ENCODE results near the gene PTPRA.

PTPRA gene

GRCh38 chr20:2858591-2858990 is 14.7 kb upstream of the PTPRA start:
- no peak for DNase-seq (ENCODE audit: low spot score)

DNA sequence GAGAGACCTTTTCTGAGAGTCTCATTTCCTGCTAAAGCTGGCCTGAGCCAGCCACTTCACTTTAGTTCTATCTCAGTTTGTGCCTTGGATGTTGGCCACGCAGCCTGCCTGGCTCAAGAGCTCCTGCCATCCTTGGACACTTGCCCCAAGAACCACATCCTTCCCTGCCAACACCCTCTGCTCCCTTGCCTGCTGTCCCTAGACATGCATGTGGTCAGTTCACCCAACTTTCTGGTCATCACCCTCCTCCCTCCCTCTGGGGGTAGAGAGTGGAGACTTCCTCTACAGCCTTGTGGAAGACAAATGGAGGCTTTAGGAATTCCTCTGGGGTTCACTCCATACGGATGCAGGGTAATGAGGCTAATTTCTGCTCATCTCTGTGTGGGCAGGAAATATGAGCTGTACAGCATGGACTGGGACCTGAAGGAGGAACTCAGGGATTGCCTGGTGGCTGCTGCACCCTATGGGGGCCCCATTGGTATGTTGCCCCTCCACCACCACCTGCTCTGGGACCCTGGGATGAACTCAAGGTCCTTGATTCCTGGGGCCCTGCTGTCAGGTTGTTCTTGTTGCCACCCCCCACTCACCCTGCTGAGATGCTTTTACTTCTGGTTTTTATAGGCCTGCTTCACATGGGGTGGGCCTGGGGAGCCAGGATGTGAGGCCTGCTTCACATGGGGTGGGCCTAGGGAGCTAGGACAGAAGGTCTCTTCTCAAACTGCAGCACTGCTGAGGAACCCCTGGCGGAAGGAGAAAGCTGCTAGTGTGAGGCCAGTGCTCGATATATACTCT is 13.8 kb upstream of the PTPRA start:
- no peak for DNase-seq (ENCODE audit: low spot score)

- no peak for DNase-seq (ENCODE audit: low spot score)
Measured at GRCh38 chr20:2864626-2865025, 8.7 kb upstream of the PTPRA start.

- no peak for DNase-seq (ENCODE audit: low spot score)
Measured at GRCh38 chr20:2865101-2865500, 8.2 kb upstream of the PTPRA start.

DNA sequence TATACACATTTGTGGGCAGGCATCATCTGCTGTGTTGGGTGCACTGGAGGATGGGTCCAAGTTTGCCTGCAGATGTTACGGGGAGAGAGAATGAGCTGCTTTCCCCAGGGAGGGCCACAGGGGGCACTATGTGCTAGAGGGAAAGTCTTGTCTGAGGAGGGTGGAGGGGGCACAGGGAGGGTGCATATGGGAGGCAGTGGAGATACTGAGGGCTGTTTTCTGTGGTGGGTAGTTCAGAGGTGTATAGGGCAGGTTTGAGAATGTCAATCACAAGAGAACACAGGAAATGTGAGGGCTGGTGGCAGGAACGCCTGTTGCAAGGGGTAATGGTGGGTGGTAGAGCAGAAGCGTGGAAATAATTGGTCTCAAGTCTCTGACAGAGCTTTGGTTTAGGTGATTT is 7.7 kb upstream of the PTPRA start:
- DNase-seq (ENCODE audit: low spot score), result no peak

DNA sequence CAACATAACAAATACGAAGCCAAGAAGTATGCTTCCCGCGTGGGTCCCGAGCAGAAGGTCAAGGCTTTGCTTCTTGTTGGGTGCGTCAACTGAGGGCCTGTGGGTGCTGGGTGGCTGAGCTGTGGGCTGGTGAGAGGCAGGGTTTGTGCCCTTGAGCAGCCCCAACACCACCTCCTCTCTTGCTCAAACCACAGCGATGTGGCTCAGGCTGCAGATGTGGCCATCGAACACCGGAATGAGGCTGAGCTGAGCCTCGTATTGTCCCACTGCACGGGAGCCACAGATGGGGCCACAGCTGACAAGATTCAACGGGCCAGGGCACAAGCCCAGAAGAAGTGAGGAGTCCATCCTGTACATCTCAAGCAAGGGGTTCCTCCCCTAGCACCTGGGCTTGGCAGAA is 7.0 kb upstream of the PTPRA start:
- DNase-seq (ENCODE audit: low spot score), result no peak

DNA sequence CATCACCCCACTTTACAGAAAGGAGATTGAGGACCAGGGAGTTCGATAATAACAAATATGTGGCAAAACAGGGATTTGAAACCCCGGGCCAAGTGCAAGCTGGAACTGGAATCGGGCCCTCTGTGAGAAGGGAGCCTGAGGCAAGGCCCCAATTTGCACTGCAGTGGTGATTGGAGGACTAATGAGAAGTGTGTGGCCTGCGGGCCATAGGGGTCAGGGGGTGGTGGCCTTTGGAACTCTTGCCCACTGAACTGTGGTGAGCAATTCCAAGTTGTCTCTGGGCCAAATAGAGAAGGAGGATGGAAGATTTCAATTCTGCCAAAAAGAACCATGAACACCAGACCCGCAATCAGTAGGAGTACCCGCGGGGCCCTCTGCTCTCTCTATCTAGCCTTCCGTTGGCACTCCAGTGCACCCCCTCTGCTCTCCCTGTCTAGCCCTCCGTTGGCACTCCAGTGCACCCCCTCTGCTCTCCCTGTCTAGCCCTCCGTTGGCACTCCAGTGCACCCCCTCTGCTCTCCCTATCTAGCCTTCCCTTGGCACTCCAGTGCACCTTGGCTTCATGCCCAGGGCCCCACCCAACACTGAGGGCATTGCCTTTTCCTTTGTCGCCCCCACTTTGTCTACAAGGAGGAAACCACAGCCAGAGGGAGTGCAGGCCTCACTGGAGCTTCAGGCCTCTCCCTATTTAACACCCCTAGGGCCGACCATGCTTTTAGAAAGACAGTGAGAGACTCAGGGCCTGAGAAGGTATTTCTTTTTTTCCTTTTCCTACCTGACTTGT is 6.0 kb upstream of the PTPRA start:
- DNase-seq (ENCODE audit: low spot score), result no peak

GRCh38 chr20:2869381-2869780 is 3.9 kb upstream of the PTPRA start:
- DNase-seq (ENCODE audit: low spot score), result no peak

DNA sequence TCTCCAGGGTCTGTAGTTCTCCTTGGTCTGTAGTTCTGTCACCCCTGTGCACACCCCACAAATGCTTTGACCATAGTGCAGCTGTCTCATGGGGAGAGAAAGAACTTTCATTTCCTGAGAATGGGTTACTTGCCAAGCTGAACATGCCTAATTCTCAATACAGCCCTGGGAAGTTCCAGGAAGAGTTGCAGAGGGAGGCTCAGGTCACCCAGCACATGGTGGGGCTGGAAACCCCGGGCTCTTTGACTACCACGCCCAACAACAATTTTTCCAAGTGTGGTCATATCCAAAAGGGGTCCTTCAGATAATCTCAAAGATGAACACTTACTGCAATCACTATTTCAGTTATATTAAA is 2.2 kb upstream of the PTPRA start:
- no peak for DNase-seq (ENCODE audit: low spot score)

GRCh38 chr20:2871661-2872458 is 1.4 kb upstream of the PTPRA start:
- no peak for DNase-seq (ENCODE audit: low spot score)

- DNase-seq (ENCODE audit: low spot score), result no peak
Measured at GRCh38 chr20:2872459-2873009, 747 bp upstream of the PTPRA start.

GRCh38 chr20:2873747-2874041 is 413 bp downstream of the PTPRA start:
- peak; percentile 87 for DNase-seq (ENCODE audit: low spot score)

DNA sequence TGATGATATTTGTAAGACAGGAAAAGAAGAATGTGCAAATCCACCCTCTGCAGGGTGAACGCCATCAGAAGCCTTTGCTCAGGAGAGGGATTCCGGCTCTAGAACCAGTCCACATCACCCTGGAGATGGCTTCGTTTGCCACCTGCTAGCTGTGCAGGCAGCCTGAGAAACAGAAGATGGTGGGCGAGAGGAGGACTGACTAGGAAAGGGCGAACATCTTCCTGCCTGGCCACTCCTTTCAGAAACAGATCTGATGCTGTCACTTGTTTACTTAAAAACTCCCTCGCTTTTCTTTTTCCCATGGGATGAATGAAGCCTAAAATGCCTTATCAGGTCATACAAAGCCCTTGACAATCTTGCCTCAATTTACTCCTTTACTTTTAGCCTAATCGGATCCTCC is 1.2 kb downstream of the PTPRA start:
- DNase-seq (ENCODE audit: low spot score), result no peak

GRCh38 chr20:2875690-2876203 is 2.5 kb downstream of the PTPRA start:
- DNase-seq (ENCODE audit: low spot score), result no peak

- no peak for DNase-seq (ENCODE audit: low spot score)
Measured at GRCh38 chr20:2878515-2878914, 5.2 kb downstream of the PTPRA start.

DNA sequence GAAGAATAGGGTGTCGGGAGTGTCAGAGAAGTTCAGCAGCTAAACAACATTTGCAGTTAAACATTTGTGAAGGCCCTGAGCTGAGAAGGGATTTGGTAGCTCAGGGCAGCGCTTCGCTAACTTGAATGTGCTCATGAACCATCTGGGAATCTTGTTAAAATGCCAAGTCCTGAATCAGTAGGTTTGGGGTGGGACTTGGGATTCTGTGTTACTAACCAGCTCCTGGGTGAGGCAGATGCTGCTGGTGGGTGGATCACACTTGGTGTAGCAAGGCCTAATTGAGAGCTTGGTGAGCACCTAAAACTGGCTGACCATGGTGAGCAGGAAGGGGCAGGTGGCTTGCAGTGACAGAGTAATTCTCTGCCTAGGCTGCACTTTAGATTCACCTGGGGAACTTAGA is 5.9 kb downstream of the PTPRA start:
- DNase-seq (ENCODE audit: low spot score), result no peak

- DNase-seq (ENCODE audit: low spot score), result no peak
Measured at GRCh38 chr20:2880650-2881049, 7.4 kb downstream of the PTPRA start.

GRCh38 chr20:2883726-2884637 is 10.7 kb downstream of the PTPRA start:
- no peak for DNase-seq (ENCODE audit: low spot score)

DNA sequence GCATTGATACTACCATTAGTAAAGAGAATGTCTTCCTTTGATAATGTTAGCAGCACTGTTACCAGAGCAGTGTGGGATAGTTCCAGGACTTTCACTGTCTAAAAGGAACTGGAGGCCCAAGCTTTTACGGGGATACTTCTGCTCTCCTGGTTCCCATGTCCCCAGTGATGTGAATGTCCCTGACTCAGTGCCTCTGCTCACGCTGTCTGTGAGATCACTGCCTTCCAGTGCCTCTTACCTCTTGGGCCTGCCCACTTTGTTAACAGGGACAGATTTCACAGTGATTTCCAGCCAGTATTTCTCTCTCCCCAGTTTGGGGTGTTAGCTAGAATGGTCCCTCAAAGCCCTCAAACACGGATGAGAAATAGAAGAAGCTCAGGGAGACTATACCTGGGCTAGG is 14.4 kb downstream of the PTPRA start:
- no peak for DNase-seq (ENCODE audit: low spot score)

GRCh38 chr20:2888224-2888955 is 15.1 kb downstream of the PTPRA start:
- DNase-seq (ENCODE audit: low spot score), result no peak

GRCh38 chr20:2889209-2889608 is 15.9 kb downstream of the PTPRA start:
- no peak for DNase-seq (ENCODE audit: low spot score)

Data from left forelimb (tissue), 1 donor.